GM23338 (cell line): ENCODE data around the gene TMEM125. TPM values are rescaled to one million over a fixed set of nuclear protein-coding genes. Genes with fewer than 3 reads are reported as not detected.

Experiments used
- ATAC-seq: fragments of 200-7000 bp; cut with Tn5 transposase; 3 replicates; pipeline ENCODE4 v1.9.1; 2020
- DNase-seq: peaks from one replicate; pipeline ENCODE4 v3.0.0-alpha.2; 2015; ENCODE audit warnings: low spot score
- H2AFZ ChIP-seq: fragments of 200-600 bp; sonication (generic); 2 replicates; pipeline ENCODE4 v1.8.0; 2016; ENCODE audit warnings: antibody characterized with exemption, mild to moderate bottlenecking, moderate library complexity
- H3F3A ChIP-seq: fragments of 200-600 bp; sonication (generic); replicated peaks from 2 replicates; pipeline ENCODE4 v1.8.0; 2017; ENCODE audit warnings: antibody characterized with exemption, mixed run types, low read depth
- H3K27ac ChIP-seq: fragments of 200-600 bp; sonication (generic); 2 replicates; pipeline ENCODE4 v1.6.1; 2016; ENCODE audit warnings: low read depth
- H3K27me3 ChIP-seq: fragments of 200-600 bp; sonication (generic); 2 replicates; pipeline ENCODE4 v1.8.0; 2016; ENCODE audit warnings: mild to moderate bottlenecking, mixed run types, moderate library complexity; ENCODE audit not compliant: insufficient read depth
- H3K36me3 ChIP-seq: fragments of 200-600 bp; sonication (generic); 2 replicates; pipeline ENCODE4 v1.8.0; 2016; ENCODE audit warnings: mild to moderate bottlenecking; ENCODE audit not compliant: insufficient read depth
- H3K4me1 ChIP-seq: fragments of 200-600 bp; sonication (generic); 2 replicates; pipeline ENCODE4 v1.8.0; 2016; ENCODE audit warnings: mild to moderate bottlenecking, moderate library complexity; ENCODE audit not compliant: insufficient read depth
- H3K4me2 ChIP-seq: fragments of 200-600 bp; sonication (generic); 2 replicates; pipeline ENCODE4 v1.7.1; 2017; ENCODE audit warnings: mixed run types
- H3K4me3 ChIP-seq: fragments of 200-600 bp; sonication (generic); 2 replicates; pipeline ENCODE4 v1.6.1; 2016; ENCODE audit warnings: mixed run types
- H3K79me2 ChIP-seq: fragments of 200-600 bp; sonication (generic); replicated peaks from 2 replicates; pipeline ENCODE4 v1.8.0; 2017; ENCODE audit warnings: mild to moderate bottlenecking; ENCODE audit not compliant: insufficient read depth
- H3K9me2 ChIP-seq: fragments of 200-600 bp; sonication (generic); 2 replicates; pipeline ENCODE4 v1.8.0; 2017; ENCODE audit not compliant: insufficient read depth
- H4K20me1 ChIP-seq: fragments of 200-600 bp; sonication (generic); replicated peaks from 2 replicates; pipeline ENCODE4 v1.8.0; 2017; ENCODE audit warnings: mild to moderate bottlenecking; ENCODE audit not compliant: insufficient read depth
- H3K27ac Mint-ChIP-seq: 2 replicates; pipeline ENCODE4 v1.8.0; 2020; ENCODE audit warnings: inconsistent platforms, mild to moderate bottlenecking, moderate library complexity, mixed read lengths
- H3K27me3 Mint-ChIP-seq: 3 replicates; pipeline ENCODE4 v1.8.0; 2022; ENCODE audit warnings: low read depth, mild to moderate bottlenecking, moderate library complexity, mixed read lengths, inconsistent platforms; ENCODE audit not compliant: insufficient read depth, poor library complexity
- H3K36me3 Mint-ChIP-seq: 3 replicates; pipeline ENCODE4 v1.8.0; 2021; ENCODE audit warnings: low read depth, mild to moderate bottlenecking, inconsistent platforms, moderate library complexity, mixed read lengths
- H3K4me1 Mint-ChIP-seq: 3 replicates; pipeline ENCODE4 v1.8.0; 2020; ENCODE audit warnings: mild to moderate bottlenecking, inconsistent platforms, mixed read lengths
- H3K4me3 Mint-ChIP-seq: 3 replicates; pipeline ENCODE4 v1.8.0; 2021; ENCODE audit warnings: moderate library complexity, mild to moderate bottlenecking, inconsistent platforms, mixed read lengths
- H3K9me3 Mint-ChIP-seq: 3 replicates; pipeline ENCODE4 v1.8.0; 2020; ENCODE audit warnings: moderate library complexity, mild to moderate bottlenecking, inconsistent platforms, mixed read lengths
- CREB1 ChIP-seq: fragments of 250-450 bp; sonication (Bioruptor Pico); IDR thresholded peaks from 2 replicates; pipeline ENCODE4 v1.5.0; 2020; ENCODE audit warnings: low read depth, mild to moderate bottlenecking, moderate library complexity
- EZH2 ChIP-seq: fragments of 200-600 bp; sonication (generic); IDR thresholded peaks from one replicate; pipeline ENCODE4 v1.8.0; 2017; ENCODE audit warnings: antibody characterized with exemption, mild to moderate bottlenecking, low read depth; ENCODE audit not compliant: unreplicated experiment
- EZH2phosphoT487 ChIP-seq: fragments of 200-600 bp; sonication (generic); IDR thresholded peaks from one replicate; pipeline ENCODE4 v1.8.1; 2018; ENCODE audit warnings: antibody characterized with exemption; ENCODE audit not compliant: unreplicated experiment
- JUNB ChIP-seq: IDR thresholded peaks from one replicate; pipeline ENCODE4 v1.6.1; 2016; ENCODE audit warnings: antibody characterized with exemption; ENCODE audit not compliant: unreplicated experiment
- NANOG ChIP-seq: IDR thresholded peaks from 2 replicates; pipeline ENCODE4 v1.6.1; 2016; ENCODE audit warnings: antibody characterized with exemption, borderline replicate concordance
- POLR2AphosphoS5 ChIP-seq: IDR thresholded peaks from 2 replicates; pipeline ENCODE4 v1.6.1; 2016; ENCODE audit warnings: antibody characterized with exemption, low read depth
- STAT1 ChIP-seq: IDR thresholded peaks from one replicate; pipeline ENCODE4 v1.6.1; 2016; ENCODE audit warnings: antibody characterized with exemption; ENCODE audit not compliant: unreplicated experiment
- ZNF114 ChIP-seq: fragments of 250-450 bp; sonication (Bioruptor Pico); IDR thresholded peaks from 2 replicates; pipeline ENCODE4 v1.5.0; 2020; ENCODE audit warnings: mild to moderate bottlenecking, moderate library complexity
- ZNF331 ChIP-seq: fragments of 250-450 bp; sonication (Bioruptor Pico); IDR thresholded peaks from 2 replicates; pipeline ENCODE4 v1.5.0; 2020; ENCODE audit warnings: low read depth, mild to moderate bottlenecking, moderate library complexity
- polyA plus RNA-seq: library from polyadenylated mRNA; unstranded; fragments of >200 nt; fragmentation: Nextera tagmentation; extraction: Ambion mirVana; gene quantifications from 2 replicates; pipeline ENCODE4 v1.2.1, GENCODE V29; 2016
- total RNA-seq: library from RNA; depleted of rRNA; stranded (reverse); fragments of >200 nt; shearing (Covaris generic); gene quantifications from 2 replicates; pipeline ENCODE4 v1.2.3, GENCODE V29; 2014
- TF ChIP-seq, protein P1 (sequence below), 2 experiments: fragments of 200-600 bp in 1 of 2; sonication (generic) in 1 of 2; conservative IDR thresholded peaks; 2 replicates each; pipeline versions ENCODE4 v1.5.1 to v1.6.1; 2016 to 2017; ENCODE audit warnings: antibody characterized with exemption in 2 of 2, low read depth in 2 of 2, mild to moderate bottlenecking in 2 of 2, moderate library complexity in 1 of 2
- TF ChIP-seq, protein P2 (sequence below): IDR thresholded peaks from one replicate; pipeline ENCODE4 v1.6.1; 2018; ENCODE audit warnings: antibody characterized with exemption; ENCODE audit not compliant: unreplicated experiment
- TF ChIP-seq, protein P3 (sequence below): fragments of 250-450 bp; sonication (Bioruptor Pico); IDR thresholded peaks from 2 replicates; pipeline ENCODE4 v1.5.0; 2020; ENCODE audit warnings: mild to moderate bottlenecking, moderate library complexity
- TF ChIP-seq, protein P4 (sequence below): IDR thresholded peaks from 2 replicates; pipeline ENCODE4 v1.6.1; 2016; ENCODE audit warnings: antibody characterized with exemption

TMEM125 gene
- total and polyA plus RNA-seq, 2 experiments from 2014 or later: 16.8 to 39.3 TPM

DNA sequence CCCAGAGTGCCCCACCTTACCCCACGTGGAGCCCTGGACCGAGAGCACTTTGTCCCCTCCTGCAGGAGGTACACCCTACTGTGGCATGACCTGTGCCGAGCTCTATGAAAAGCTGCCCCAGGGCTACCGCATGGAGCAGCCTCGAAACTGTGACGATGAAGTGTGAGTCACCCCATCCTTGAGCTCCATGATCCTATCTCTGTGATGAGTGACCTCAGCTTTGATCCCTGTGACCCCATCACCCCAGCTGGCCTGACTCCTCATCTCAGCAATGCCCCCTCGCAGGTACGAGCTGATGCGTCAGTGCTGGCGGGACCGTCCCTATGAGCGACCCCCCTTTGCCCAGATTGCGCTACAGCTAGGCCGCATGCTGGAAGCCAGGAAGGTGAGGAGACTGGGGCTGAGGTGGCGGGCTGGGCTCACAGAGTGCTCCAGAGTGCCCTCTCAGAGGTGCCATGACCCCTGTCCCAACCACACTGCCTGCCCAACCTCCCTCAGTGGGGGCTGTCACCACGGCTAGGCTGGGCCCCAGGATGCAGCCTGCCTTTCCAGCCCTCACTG lies 51.6 kb downstream of the TMEM125 start:
- Histone ChIP-seq H3K36me3 (0 out of 2 replicates have a peak, but pooled peaks cover 3% of the 10 kb centered on the region), H3K4me3 (no peak overlapping the region), H3K27ac (no peak overlapping the region), H2AFZ (no peak overlapping the region), H4K20me1 (no peaks in the 10 kb centered on the region), H3K4me1 (no peaks in the 10 kb centered on the region), H3K4me2 (no peak overlapping the region), H3K79me2 (no peaks in the 10 kb centered on the region), H3K9me2 (no peaks in the 10 kb centered on the region), H3F3A (no peaks in the 10 kb centered on the region), H3K27me3 (no peaks in the 10 kb centered on the region)
- Mint-ChIP-seq H3K4me3 (no peak overlapping the region), H3K4me1 (peaks cover 11% of the 10 kb centered on the region; the same call in 2 of the 3 replicates), H3K36me3 (no peaks in the 10 kb centered on the region), H3K27me3 (peaks cover 14% of the 10 kb centered on the region), H3K27ac (no peak overlapping the region), H3K9me3 (peaks cover 6% of the 10 kb centered on the region)
- TF ChIP-seq ZNF331 (CRISPR knock-in tag): no peak
- TF ChIP-seq, protein P1, sequence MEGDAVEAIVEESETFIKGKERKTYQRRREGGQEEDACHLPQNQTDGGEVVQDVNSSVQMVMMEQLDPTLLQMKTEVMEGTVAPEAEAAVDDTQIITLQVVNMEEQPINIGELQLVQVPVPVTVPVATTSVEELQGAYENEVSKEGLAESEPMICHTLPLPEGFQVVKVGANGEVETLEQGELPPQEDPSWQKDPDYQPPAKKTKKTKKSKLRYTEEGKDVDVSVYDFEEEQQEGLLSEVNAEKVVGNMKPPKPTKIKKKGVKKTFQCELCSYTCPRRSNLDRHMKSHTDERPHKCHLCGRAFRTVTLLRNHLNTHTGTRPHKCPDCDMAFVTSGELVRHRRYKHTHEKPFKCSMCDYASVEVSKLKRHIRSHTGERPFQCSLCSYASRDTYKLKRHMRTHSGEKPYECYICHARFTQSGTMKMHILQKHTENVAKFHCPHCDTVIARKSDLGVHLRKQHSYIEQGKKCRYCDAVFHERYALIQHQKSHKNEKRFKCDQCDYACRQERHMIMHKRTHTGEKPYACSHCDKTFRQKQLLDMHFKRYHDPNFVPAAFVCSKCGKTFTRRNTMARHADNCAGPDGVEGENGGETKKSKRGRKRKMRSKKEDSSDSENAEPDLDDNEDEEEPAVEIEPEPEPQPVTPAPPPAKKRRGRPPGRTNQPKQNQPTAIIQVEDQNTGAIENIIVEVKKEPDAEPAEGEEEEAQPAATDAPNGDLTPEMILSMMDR (conservative IDR thresholded peaks at IDR 0.05; ENCODE audit: low read depth in 2 of 2): no peak
- no peak for TF ChIP-seq EZH2
- TF ChIP-seq, protein P2, sequence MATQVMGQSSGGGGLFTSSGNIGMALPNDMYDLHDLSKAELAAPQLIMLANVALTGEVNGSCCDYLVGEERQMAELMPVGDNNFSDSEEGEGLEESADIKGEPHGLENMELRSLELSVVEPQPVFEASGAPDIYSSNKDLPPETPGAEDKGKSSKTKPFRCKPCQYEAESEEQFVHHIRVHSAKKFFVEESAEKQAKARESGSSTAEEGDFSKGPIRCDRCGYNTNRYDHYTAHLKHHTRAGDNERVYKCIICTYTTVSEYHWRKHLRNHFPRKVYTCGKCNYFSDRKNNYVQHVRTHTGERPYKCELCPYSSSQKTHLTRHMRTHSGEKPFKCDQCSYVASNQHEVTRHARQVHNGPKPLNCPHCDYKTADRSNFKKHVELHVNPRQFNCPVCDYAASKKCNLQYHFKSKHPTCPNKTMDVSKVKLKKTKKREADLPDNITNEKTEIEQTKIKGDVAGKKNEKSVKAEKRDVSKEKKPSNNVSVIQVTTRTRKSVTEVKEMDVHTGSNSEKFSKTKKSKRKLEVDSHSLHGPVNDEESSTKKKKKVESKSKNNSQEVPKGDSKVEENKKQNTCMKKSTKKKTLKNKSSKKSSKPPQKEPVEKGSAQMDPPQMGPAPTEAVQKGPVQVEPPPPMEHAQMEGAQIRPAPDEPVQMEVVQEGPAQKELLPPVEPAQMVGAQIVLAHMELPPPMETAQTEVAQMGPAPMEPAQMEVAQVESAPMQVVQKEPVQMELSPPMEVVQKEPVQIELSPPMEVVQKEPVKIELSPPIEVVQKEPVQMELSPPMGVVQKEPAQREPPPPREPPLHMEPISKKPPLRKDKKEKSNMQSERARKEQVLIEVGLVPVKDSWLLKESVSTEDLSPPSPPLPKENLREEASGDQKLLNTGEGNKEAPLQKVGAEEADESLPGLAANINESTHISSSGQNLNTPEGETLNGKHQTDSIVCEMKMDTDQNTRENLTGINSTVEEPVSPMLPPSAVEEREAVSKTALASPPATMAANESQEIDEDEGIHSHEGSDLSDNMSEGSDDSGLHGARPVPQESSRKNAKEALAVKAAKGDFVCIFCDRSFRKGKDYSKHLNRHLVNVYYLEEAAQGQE: no peak
- TF ChIP-seq NANOG: no peak
- TF ChIP-seq, protein P3, sequence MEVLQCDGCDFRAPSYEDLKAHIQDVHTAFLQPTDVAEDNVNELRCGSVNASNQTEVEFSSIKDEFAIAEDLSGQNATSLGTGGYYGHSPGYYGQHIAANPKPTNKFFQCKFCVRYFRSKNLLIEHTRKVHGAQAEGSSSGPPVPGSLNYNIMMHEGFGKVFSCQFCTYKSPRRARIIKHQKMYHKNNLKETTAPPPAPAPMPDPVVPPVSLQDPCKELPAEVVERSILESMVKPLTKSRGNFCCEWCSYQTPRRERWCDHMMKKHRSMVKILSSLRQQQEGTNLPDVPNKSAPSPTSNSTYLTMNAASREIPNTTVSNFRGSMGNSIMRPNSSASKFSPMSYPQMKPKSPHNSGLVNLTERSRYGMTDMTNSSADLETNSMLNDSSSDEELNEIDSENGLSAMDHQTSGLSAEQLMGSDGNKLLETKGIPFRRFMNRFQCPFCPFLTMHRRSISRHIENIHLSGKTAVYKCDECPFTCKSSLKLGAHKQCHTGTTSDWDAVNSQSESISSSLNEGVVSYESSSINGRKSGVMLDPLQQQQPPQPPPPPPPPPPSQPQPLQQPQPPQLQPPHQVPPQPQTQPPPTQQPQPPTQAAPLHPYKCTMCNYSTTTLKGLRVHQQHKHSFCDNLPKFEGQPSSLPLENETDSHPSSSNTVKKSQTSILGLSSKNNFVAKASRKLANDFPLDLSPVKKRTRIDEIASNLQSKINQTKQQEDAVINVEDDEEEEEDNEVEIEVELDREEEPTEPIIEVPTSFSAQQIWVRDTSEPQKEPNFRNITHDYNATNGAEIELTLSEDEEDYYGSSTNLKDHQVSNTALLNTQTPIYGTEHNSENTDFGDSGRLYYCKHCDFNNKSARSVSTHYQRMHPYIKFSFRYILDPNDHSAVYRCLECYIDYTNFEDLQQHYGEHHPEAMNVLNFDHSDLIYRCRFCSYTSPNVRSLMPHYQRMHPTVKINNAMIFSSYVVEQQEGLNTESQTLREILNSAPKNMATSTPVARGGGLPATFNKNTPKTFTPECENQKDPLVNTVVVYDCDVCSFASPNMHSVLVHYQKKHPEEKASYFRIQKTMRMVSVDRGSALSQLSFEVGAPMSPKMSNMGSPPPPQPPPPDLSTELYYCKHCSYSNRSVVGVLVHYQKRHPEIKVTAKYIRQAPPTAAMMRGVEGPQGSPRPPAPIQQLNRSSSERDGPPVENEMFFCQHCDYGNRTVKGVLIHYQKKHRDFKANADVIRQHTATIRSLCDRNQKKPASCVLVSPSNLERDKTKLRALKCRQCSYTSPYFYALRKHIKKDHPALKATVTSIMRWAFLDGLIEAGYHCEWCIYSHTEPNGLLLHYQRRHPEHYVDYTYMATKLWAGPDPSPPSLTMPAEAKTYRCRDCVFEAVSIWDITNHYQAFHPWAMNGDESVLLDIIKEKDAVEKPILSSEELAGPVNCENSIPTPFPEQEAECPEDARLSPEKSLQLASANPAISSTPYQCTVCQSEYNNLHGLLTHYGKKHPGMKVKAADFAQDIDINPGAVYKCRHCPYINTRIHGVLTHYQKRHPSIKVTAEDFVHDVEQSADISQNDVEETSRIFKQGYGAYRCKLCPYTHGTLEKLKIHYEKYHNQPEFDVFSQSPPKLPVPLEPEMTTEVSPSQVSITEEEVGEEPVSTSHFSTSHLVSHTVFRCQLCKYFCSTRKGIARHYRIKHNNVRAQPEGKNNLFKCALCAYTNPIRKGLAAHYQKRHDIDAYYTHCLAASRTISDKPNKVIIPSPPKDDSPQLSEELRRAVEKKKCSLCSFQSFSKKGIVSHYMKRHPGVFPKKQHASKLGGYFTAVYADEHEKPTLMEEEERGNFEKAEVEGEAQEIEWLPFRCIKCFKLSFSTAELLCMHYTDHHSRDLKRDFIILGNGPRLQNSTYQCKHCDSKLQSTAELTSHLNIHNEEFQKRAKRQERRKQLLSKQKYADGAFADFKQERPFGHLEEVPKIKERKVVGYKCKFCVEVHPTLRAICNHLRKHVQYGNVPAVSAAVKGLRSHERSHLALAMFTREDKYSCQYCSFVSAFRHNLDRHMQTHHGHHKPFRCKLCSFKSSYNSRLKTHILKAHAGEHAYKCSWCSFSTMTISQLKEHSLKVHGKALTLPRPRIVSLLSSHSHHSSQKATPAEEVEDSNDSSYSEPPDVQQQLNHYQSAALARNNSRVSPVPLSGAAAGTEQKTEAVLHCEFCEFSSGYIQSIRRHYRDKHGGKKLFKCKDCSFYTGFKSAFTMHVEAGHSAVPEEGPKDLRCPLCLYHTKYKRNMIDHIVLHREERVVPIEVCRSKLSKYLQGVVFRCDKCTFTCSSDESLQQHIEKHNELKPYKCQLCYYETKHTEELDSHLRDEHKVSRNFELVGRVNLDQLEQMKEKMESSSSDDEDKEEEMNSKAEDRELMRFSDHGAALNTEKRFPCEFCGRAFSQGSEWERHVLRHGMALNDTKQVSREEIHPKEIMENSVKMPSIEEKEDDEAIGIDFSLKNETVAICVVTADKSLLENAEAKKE (CRISPR knock-in tag): no peak
- TF ChIP-seq, protein P4, sequence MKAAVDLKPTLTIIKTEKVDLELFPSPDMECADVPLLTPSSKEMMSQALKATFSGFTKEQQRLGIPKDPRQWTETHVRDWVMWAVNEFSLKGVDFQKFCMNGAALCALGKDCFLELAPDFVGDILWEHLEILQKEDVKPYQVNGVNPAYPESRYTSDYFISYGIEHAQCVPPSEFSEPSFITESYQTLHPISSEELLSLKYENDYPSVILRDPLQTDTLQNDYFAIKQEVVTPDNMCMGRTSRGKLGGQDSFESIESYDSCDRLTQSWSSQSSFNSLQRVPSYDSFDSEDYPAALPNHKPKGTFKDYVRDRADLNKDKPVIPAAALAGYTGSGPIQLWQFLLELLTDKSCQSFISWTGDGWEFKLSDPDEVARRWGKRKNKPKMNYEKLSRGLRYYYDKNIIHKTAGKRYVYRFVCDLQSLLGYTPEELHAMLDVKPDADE: no peak
- no peak for TF ChIP-seq ZNF114 (CRISPR knock-in tag)
- TF ChIP-seq JUNB: no peak
- TF ChIP-seq POLR2AphosphoS5: no peak
- no peak for TF ChIP-seq STAT1
- no peak for TF ChIP-seq CREB1 (CRISPR knock-in tag)
- no peak for TF ChIP-seq EZH2phosphoT487
- no peak for DNase-seq
- no peak for ATAC-seq
